C4-2B (cell line): Measurements from ENCODE around the gene C17orf50.

Experiments used
- ZFX ChIP-seq: fragments of 450-650 bp; IDR thresholded peaks from 2 replicates; pipeline ENCODE4 v1.6.1; 2017
- TF ChIP-seq, protein P1 (sequence below): fragments of 450-650 bp; conservative IDR thresholded peaks from 2 replicates; pipeline ENCODE4 v1.5.1; 2017; ENCODE audit warnings: mild to moderate bottlenecking

GRCh38 chr17:35774499-35774898, 13.8 kb downstream of the C17orf50 start:
- TF ChIP-seq, protein P1, sequence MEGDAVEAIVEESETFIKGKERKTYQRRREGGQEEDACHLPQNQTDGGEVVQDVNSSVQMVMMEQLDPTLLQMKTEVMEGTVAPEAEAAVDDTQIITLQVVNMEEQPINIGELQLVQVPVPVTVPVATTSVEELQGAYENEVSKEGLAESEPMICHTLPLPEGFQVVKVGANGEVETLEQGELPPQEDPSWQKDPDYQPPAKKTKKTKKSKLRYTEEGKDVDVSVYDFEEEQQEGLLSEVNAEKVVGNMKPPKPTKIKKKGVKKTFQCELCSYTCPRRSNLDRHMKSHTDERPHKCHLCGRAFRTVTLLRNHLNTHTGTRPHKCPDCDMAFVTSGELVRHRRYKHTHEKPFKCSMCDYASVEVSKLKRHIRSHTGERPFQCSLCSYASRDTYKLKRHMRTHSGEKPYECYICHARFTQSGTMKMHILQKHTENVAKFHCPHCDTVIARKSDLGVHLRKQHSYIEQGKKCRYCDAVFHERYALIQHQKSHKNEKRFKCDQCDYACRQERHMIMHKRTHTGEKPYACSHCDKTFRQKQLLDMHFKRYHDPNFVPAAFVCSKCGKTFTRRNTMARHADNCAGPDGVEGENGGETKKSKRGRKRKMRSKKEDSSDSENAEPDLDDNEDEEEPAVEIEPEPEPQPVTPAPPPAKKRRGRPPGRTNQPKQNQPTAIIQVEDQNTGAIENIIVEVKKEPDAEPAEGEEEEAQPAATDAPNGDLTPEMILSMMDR: no peak
- TF ChIP-seq ZFX: no peak
